ENCODE data around the gene DOCK4.

The DOCK4 gene

GRCh38 chr7:111796671-111797070, 409.5 kb downstream of the DOCK4 start:
- DNase-seq, result peak in 1 of 5 experiments; percentile 4

GRCh38 chr7:111789870-111790269, 416.3 kb downstream of the DOCK4 start:
- DNase-seq, result no peak

- no peak for DNase-seq
Measured at GRCh38 chr7:111789048-111789320, 417.2 kb downstream of the DOCK4 start.

- no peak for DNase-seq
Measured at GRCh38 chr7:111788286-111789047, 417.7 kb downstream of the DOCK4 start.

GRCh38 chr7:111787741-111788140, 418.5 kb downstream of the DOCK4 start:
- DNase-seq, result no peak

- no peak for DNase-seq
Measured at GRCh38 chr7:111787099-111787498, 419.1 kb downstream of the DOCK4 start.

- DNase-seq, result no peak
Measured at GRCh38 chr7:111785076-111785475, 421.1 kb downstream of the DOCK4 start.

- no peak for DNase-seq
Measured at GRCh38 chr7:111784296-111784695, 421.9 kb downstream of the DOCK4 start.

- no peak for DNase-seq
Measured at GRCh38 chr7:111783854-111784253, 422.3 kb downstream of the DOCK4 start.

GRCh38 chr7:111780527-111780926, 425.7 kb downstream of the DOCK4 start:
- no peak for DNase-seq

GRCh38 chr7:111775206-111775605, 431.0 kb downstream of the DOCK4 start:
- no peak for DNase-seq

- DNase-seq, result no peak
Measured at GRCh38 chr7:111772716-111773115, 433.5 kb downstream of the DOCK4 start.

GRCh38 chr7:111771638-111772037, 434.6 kb downstream of the DOCK4 start:
- no peak for DNase-seq

- no peak for DNase-seq
Measured at GRCh38 chr7:111770116-111770515, 436.1 kb downstream of the DOCK4 start.

GRCh38 chr7:111765751-111766643, 440.2 kb downstream of the DOCK4 start:
- no peak for DNase-seq

GRCh38 chr7:111763221-111763801, 442.9 kb downstream of the DOCK4 start:
- no peak for DNase-seq

- no peak for DNase-seq
Measured at GRCh38 chr7:111762799-111763198, 443.4 kb downstream of the DOCK4 start.

- DNase-seq, result no peak
Measured at GRCh38 chr7:111762211-111762610, 444.0 kb downstream of the DOCK4 start.

- DNase-seq, result no peak
Measured at GRCh38 chr7:111760043-111760442, 446.2 kb downstream of the DOCK4 start.

- no peak for DNase-seq
Measured at GRCh38 chr7:111758332-111758731, 447.9 kb downstream of the DOCK4 start.

GRCh38 chr7:111756687-111757178, 449.5 kb downstream of the DOCK4 start:
- DNase-seq, result no peak

GRCh38 chr7:111755383-111755782, 450.8 kb downstream of the DOCK4 start:
- DNase-seq, result no peak

- no peak for DNase-seq
Measured at GRCh38 chr7:111753968-111754367, 452.2 kb downstream of the DOCK4 start.
